HG02763 (cell line): ENCODE measurements around the gene EYA3.
"Not testable (repeated sequence)": the region's sequence is repeated elsewhere in the genome, so short reads cannot be mapped to it uniquely, and the experiment has no call there.

ENCODE experiments used
- ATAC-seq: cut with Tn5 transposase; IDR thresholded peaks from one replicate; pipeline ENCODE4 v1.9.1; 2021; ENCODE audit warnings: mild to moderate bottlenecking, moderate library complexity; ENCODE audit not compliant: unreplicated experiment

Gene EYA3

DNA sequence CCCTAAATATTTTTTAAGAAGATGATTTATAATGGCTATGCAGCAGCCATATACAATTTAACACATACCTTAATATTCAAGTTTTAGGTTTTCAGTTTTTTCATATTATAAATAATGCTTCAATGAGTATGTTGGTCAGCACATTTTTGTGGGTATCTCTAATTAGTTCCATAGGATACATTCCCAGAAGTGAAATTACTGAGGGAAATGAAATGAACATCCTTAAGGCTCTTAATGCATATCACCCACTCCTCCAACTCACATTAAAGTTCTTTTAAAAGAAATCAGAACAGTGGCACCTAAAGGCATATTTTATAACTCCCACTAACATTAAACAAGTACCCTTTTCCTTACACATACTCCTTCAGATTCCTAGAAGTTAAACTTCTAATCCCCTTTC, 56.1 kb downstream of the EYA3 start:
- ATAC-seq: no peak

DNA sequence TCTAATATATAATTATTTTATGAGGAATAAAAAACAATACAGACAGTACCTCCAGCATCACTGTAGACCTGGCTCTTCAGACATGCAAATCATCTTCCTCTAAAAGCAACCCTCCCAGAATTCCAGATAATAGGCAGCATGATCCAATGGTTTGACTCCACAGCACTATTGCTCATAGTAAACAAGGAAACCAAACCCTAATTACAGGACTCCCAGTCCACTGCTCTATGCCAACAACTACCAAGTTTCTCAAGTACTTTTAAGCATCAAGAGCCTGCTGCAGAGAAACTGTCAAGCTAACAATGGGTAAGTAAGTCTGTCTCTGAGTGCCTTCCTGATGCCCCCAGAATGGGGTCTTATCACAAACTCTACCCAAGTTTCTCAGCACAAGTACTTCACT, 57.2 kb downstream of the EYA3 start:
- ATAC-seq: no peak

DNA sequence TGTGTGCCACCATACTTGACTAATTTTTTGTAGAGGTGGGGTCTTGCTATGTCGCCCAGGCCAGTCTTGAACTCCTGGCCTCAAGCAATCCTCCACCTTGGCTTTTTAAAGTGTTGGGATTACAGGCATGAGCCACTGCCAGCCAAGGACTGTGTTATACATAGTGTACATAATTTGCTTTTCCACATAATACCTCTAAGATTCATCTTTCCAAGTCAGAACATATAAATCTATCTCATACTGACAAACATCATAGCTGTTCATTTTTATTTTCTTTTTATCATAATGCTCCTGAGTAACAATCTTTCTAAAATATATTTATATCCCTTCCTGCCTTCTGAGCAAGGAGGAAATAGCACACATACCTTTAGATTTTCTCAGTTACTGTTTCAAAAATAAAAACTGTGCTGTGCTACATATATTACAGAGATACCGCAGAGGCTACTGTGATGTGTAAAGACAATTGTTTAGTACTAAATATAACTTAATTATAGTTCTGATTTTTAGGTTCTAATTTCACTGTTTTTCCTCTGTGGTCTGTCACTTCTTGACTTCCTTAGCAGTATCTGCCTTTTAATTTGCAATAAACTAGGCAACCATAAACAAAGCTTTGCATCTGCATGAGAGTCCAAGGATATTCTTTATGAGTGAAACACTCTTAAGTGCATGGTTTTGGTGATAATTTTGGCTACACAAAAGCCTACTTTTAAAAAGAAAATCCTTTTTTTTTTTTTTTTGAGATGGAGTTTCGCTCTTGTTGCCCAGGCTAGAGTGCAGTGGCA, 59.3 kb downstream of the EYA3 start:
- no peak for ATAC-seq

DNA sequence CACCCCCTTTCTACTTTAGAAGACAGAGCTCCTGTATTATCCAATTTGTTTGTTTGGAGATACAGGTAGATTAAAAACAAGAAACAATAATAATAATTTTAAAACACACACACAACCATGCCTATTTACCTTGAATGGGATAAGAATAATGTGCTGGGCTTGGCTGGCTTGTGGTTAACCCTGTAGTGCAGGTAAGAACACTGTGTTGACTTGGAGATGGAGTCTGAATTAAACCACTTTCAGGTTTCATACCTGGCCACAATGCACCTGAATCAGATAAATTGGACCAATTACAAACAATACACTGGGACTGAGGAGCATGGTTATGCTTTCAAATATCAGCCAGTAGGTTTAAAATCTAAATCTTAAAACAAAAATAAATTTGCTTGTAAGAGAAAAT, 60.8 kb downstream of the EYA3 start:
- no peak for ATAC-seq

DNA sequence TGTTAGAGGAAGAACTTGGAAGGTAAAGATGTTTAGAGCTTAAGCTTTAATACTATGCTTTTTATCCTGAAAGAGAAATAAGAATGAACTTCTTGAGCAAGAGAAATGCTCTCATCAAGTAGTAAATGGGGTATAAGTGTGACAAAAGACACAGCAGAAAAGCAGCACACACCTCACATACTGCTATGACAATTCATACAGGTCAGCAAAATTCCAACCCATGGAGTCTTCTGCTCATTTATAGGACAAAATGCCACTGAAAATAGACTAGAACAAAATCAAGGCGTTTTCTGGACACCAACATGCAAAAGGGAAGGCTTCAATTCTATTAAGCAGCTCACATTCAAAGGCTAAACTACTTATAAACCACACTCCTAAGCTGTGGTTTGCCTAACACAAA, 61.2 kb downstream of the EYA3 start:
- ATAC-seq: no peak

DNA sequence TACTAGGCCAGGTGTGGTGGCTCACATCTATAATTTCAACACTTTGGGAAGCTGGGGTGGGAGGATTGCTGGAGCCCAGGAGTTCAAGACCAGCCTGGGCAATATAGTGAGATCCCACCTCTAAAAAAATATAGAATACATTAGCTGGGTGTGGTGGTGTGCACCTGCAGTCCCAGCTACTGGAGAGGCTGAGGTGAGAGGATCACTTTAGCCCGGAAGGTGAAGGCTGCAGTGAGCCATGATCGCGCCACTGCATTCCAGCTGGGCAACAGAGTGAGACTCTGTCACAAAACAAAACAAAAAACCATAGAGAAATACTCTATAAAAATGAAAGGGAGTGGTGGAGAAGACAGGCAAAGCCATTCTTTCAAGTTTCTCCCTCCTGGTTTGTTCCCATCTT, 62.1 kb downstream of the EYA3 start:
- no peak for ATAC-seq

DNA sequence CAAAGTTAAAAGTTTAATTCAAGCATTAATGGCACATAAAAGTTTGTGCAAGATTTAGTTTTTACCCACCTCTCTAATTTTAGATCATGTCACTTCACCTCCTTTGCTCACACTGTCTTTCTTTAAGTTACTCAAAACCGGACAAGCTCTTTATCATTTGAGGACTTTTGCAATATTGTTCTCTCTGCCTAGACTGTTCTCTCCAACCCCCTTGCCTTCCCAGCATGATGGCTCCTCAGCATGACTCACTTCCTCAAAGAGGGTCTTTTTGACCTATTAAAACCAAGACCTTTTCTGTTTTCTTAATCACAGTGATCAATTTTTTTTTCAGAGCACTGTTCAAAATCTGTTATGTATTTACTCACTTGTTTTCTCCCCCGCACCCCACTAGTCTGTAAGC, 67.3 kb downstream of the EYA3 start:
- ATAC-seq: no peak

DNA sequence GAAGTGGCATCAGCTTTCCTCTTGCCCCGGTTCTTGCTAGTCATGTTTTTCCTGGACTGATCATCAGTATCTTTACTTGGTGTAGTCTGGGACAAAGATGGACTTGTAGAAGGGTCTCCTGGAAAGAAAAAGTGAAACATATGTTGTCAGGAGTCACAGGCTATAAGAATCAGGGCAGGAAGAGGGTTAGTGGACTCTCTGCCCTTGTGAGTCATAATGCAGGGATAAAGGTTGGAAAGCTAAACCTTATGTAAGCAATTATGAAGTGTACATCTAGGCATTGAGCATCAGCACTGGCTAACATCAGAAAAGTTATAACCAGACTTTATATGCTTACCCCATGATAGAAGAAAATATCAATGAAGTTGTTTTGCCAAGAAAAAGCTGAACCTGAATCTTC, 77.4 kb downstream of the EYA3 start:
- no peak for ATAC-seq

DNA sequence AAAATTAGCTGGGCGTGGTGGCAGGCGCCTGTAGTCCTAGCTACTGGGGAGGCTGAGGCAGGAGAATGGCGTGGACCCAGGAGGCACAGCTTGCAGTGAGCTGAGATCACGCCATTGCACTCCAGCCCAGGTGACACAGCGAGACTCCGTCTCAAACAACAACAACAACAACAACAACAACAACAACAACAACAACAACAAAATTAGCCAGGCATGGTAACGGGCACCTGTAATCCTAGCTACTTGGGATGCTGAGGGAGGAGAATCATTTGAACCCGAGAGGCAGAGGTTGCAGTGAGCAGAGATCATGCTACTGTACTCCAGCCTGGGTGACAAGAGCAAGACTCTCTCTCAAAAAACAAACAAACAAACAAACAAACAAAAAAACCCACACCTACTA, 85.3 kb downstream of the EYA3 start:
- not testable (repeated sequence) for ATAC-seq

DNA sequence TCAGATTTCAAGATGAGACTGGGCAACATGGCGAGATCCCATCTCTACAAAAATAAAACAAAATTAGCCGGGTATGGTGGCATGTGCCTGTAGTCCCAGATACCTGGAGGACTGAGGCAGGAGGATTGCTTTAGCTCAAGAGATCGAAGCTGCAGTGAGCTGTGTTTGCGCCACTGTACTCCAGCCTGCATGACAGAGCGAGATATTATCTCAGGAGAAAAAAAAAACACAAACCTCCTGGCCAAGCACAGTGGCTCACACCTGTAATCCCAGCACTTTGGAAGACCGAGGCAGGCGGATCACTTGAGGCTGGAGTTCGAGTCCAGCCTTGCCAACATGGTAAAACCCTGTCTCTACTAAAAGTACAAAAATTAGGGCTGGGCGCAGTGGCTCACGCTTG, 85.8 kb downstream of the EYA3 start:
- ATAC-seq: no peak

DNA sequence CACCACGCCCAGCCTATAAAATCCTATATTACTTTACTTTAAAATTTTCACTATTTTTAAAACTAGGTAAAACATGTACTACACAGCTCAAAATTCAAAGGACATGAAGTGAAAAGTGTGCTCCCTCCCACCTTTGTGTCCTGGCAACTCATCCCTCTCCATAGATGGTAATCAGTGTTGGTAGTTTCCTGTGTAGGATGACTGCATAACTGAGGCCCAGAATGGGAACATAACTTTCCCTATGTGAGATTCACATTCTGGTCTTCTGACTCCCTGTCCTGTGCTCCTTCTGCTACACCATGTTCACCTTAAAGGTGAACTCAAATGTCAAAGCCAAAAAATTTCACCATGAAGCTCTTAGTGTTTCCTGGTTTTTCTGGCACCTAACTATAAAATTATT, 89.4 kb downstream of the EYA3 start:
- no peak for ATAC-seq

DNA sequence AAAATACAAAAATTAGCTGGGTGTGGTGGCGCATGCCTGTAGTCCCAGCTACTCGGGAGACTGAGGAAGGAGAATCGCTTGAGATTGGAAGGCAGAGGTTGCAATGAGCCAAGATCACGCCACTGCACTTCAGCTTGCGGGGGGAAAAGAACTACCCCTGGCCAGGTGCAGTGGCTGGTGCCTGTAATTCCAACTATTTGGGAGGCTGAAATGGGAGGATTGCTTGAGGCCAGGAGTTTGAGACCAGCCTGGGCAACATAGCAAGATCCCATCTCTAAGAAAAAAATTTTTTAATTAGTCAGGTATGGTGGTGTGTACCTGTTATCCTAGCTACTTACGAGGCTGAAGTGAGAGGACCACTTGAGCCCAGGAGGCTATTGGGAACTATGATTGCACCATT, 93.9 kb downstream of the EYA3 start:
- ATAC-seq: not testable (repeated sequence)

DNA sequence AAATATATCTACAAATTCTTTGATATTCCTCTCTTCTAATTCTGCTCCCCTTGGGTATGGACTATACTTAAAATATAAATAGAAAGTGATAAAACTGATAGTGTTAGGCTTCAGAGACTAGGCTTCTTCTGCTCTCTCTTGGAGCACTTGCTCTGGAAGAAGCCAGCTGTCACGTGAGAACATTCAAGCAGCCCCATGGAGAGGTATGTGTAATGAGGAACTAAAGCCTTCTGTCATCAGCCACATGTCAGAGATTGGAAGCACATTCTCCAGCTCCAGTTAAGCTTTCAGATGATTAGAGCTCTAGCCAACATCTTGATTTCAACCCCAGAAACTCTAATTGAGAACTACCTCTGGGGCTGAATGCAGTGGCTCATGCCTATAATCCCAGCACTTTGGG, 94.3 kb downstream of the EYA3 start:
- no peak for ATAC-seq

DNA sequence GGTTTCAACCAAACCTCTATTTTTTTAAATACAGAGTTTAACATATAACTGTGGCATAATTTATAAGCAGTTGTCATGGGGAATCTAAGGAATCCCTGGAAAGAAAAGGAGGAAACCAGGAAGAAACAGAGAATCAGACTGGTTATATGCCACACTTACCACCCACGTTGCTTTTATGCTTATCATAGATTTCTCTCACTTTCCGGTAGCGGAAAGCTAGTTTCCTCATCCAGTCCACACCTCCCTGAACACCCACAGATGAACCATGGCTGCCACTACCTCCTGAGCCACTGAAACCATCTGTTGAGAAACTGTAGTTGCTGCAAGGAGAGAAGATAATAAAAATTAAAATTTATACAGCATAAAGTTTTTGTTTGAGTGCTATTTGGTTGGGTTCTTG, 95.2 kb downstream of the EYA3 start:
- no peak for ATAC-seq

DNA sequence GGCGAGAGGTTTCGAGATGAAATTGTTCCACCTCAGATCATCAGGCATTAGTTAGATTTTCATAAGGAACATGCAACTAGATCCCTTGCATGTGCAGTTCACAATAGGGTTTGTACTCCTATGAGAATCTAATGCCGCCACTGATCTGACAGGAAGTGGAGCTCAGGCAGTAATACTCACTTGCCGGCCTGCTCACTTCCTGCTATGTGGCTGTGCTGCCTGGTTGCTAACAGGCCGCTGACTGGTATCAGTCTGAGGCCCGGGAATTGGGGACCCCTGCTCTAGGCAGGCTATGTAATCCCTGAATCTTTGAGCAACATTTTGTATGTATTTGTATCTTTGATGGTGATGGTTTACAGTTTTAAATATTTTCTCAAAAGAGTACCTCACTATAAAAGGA, 96.1 kb downstream of the EYA3 start:
- ATAC-seq: no peak

DNA sequence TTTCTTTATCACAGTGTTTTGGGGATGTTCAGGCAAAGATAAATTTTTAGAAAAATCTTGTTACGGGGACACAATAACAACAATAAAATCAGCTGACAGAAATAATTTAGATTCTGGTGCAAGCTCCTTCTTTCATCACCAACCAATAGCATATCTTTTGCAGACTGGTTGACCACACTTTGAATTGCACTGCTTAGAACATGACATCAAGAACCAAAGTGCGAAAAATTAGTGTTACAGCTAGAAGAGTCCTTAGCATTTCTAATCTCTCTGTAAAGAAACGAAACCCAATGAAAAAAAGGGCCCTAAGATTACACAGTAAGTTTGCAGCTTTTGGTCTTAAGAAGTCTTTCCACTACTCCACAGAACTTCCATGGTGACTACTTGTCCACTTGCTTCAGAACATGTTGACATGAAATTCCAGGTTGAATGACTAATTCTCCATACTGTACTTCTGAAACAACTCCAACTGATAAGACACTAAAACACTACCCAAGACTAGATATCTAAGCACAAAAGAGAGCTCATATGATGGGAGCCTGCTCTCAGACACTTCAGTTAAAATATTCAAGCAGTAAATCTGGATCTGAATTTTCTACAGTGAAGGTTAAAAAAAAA, 97.4 kb downstream of the EYA3 start:
- no peak for ATAC-seq

DNA sequence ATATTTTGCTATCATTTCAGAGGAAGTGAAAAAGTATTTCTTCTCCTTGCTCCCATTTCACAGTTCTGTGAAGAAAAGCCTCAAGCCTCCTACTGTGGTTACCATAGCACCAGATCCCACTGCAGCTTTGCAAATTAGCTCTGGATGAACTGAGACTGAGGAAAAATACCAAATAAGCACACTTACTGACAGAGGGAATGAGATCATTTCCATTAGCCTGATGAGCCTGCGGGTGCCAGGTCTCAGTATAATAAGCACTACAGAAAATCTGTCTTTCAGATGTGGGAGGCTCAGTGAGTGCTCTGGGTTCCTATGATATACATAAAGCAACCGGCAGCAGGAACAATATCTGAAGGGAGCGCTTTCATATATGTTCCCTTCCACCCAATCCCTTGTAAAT, 107.3 kb downstream of the EYA3 start:
- ATAC-seq: no peak

DNA sequence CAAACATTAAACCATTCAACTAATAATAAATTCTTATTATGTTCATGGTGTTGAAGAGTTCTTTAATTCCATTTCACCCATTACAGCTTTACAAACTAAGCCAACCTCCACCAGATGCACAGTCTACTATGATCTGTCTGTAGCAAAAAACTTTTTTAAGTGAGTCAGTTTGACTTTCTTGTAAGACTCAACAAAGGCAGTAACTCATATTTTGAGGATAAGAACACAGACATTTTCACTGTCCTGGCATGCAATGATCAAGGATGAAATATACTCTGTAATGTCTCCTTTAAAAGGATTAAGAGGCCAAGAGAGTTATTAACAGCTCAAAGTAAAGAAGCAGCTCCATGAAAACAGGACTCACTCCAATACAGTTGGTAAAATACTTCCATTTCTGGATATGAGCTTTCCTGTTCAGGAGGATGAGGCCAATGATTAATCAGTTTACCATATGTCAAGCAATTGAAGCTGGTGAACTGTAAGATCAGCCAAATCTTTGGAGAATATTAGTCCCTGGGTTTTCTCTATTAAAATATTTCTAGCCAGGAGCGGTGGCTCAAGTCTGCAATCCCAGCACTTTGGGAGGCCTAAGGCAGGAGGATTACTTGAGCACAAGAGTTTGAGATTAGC, 108.1 kb downstream of the EYA3 start:
- no peak for ATAC-seq

DNA sequence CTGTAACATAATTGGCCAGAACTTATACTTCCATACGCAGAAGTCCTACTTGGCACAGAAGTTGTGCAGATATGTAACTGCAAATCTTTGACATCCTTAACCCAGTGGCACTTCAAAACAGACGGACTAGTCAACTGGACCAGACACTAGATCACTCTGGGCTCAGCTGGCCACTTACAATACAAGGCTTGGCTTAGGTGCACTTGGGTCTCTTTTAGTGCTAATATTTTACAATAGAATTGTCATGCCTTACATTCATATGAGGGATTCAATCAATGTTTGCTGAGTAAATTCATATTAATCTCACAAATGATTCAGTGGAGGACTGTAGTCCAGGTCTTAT, 108.6 kb downstream of the EYA3 start:
- ATAC-seq: no peak

DNA sequence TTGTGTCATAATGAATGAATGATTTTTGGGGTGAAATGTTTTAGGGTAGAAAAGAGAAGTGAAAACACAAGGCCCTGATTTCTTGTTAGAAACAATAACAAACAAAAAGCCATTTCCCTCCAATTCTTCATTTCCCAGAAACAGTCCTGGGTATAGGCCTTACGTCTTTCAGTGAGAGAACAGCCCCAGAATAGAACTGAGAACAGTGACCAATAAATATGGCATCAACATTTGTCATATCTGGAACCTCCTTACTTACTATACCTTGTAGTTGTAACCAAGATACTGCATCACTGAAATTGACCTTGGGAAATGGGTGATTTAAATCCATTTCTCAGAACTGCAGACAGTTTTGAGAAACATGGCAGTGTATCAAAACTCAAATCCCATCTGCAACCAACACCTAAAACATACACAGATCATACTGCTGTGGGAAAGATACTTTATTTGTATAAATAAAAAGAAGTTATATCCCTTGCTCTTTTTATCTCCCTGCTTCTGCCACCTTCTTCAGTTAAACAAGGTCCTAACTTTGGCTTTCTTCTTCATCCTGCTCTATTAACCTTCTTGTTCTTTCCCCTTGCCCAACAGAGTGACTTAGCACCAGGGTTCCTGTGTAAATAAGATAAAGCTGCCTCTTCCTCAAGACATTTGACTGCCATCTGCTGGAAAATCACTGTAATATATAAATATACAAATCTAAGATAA, 109.1 kb downstream of the EYA3 start:
- ATAC-seq: no peak

DNA sequence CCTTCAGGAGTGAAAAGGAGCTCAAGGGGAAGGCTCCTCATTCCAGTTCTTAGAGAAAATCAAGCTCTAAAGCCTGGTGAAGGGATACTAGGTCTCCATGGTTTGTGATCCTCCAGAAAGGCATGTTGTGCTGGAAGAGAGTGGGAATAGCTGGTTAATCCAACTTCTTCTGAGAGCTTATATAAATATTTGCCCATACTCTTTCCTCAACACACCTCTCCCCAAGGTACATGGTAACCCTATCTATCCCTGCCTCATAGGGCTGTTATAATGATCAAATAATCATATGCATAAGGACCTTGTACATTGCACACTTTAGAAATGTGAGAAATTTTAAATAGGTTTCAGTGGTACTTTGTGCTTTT, 114.0 kb downstream of the EYA3 start:
- no peak for ATAC-seq
